Activated CD4-positive, alpha-beta T cell treated with anti-CD3 and anti-CD28 coated beads for 4 hours (primary cell): ENCODE measurements around the gene SYT9.

Experiments
- DNase-seq, 2 donors: peaks; one replicate each; pipeline ENCODE4 v3.0.0-alpha.2; 2020

Gene SYT9

GRCh38 chr11:7435176-7435575 is 183.5 kb downstream of the SYT9 start:
- no peak for DNase-seq

- no peak for DNase-seq
Measured at GRCh38 chr11:7436146-7436545, 184.4 kb downstream of the SYT9 start.

DNA sequence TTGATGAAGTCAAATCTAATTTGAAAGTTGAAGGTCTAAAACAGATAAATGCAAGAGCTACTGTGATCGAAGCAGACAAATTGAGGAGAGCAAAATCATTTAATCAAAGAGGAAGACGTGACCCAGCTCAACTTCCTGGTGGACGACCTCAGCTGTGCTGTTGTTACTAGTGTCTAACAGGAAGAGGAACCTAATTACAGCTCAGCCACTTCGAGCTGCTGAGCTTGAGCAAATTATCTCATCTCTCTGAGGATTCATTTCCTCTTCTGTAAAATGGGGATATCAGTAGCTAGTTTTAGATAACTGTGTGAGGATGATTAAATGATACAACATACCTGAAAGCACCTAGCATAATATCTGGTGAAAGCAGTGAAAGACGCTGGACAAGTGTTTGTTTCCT is 185.0 kb downstream of the SYT9 start:
- no peak for DNase-seq

DNA sequence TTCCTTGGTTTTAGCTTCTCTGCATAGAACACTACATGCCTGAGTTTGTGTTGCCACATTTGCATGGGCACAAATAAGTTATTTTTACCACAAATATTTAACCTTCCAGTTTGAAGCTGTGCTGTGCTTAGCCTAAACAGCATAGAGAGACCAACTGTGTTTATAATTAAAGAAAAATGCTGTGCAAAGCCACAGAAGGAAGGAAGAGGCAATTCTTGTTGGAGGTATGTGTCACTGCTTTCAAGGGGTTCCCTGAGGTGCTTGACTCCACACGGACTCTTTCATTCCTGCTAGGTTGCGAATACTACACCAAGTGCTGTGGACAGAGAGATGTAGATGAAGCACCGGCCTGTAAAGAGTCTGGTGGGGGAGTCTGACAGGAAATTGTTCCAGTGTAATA is 186.0 kb downstream of the SYT9 start:
- DNase-seq: no peak

GRCh38 chr11:7439746-7440320 is 188.1 kb downstream of the SYT9 start:
- DNase-seq: no peak

GRCh38 chr11:7442588-7443215 is 191.0 kb downstream of the SYT9 start:
- peak; percentile 39 to 68 for DNase-seq

DNA sequence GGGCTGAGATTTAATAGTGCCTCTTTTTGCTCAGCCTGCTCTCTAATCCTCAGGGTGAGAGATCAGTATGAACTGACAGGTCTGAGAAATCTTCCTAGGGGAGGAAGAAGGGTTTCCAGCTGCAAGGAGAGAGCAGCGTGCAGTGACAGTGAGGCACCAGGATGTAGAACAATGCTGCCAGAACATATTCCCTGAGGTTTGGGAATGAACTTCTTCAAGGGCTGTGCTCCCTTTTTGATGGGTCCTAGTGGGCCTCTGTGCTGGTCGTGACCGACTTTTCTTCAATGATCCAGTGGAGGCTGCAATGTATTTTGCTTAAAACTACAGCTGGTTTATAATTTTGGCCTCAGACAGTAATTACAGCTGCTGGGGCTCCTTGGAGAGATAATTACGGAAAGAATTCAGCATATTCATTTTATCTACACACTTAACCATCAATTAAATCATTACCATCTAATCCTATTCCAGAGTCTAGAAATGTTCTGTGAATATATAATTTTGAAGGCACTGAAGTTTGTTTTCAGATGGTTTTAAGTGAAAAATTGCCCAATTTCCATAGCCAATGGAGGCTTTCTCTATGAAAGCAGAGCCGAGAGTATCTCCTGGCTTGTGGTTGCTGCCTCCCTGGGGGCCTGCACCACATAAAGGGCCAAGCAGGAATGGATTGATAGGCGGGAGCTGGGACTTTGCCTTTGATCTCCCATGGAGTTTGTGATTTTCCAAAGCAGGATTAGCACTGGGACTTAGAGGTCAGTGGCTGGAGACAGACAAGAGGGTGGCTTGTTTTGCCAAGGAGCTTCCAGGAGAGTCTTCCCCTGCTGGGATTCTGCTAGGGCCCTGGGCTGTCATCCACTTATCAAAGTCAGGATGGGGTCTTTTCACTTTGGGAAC is 192.6 kb downstream of the SYT9 start:
- no peak for DNase-seq

- DNase-seq: no peak
Measured at GRCh38 chr11:7445564-7445963, 193.9 kb downstream of the SYT9 start.

DNA sequence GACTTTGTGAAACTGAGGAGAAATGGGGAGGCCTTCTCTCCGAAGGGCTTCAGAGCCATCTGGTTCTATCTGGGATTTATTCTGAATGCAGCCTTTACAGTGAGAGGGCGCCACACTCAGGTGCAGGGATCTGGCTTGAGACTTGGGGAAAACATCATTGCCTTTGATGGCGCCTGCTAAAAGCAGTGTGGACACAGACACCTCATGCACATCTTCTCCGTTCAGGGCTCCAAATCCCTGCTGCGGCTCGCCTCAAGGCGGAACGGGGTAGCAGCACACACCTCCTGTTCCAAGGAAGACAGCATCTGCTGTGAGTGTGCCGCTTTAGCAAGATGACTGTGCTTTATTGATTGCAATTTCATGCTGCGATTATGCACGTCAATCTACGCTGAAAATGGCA is 196.5 kb downstream of the SYT9 start:
- no peak for DNase-seq

DNA sequence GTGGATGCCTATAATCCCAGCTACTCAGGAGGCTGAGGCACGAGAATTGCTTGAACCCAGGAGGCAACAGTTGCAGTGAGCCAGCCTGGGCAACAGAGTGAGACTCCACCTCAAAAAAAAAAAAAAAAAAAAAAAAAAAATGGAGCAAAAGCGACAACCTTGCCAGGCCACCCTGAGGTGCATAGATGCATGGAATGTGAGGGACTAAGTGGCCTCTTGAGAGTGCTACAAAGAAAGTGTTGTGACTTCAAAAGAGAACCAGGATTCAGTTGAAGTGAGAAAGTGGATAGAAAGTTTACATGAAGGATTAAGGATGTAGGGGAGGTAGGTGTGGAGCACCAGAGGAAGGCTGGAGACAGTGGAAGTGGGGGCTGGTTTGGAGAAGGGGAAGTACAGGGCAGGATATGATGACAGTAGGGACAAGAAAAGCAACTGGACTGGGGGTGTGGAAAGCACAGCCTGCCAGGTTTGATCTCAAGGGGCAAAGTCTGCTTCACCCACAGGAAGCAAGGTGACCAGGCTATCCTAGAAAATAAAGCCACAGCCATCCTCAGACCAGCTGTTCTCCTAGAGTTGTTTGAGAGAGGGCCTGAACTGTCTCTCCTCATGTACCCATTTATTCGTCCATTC is 197.6 kb downstream of the SYT9 start:
- no peak for DNase-seq

- no peak for DNase-seq
Measured at GRCh38 chr11:7449841-7450214, 198.1 kb downstream of the SYT9 start.

DNA sequence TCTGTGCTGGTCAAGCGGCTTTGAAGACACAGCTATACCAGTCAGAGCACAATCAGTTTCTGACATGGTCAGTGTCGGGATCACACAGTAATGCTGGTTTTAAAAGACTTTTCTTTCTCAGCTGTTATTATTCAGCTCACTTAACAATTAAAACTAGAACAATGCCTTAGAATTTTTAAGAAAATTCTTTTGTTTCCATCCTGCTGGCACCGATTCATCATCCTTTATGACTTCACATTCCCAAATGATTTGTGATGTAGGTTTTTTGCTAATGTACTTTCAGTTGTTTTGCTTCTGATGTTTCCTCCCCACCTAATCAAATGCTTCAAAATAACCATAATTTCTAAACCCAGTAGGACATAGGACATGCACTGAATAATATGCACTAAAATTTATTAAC is 199.1 kb downstream of the SYT9 start:
- DNase-seq: no peak

DNA sequence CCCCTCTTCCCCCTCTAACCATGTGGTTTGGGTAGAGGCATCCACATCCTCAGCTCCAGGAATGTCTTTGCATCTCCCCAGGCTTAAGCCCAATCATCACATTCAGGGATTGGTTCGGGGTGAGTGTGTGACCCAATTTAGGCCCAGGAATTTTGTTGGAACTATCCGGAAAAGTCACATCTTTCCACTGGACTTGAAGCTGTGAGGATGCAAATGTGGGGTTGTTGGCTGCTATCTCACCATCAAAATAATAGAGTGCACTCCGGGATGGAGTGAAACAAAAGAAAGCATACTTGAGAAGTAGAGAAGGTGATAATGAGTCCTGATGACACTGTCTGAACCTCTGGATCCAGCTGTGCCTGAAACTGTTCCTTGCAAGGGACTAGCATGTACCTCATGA is 199.8 kb downstream of the SYT9 start:
- no peak for DNase-seq

- DNase-seq: no peak
Measured at GRCh38 chr11:7451952-7452494, 200.3 kb downstream of the SYT9 start.

GRCh38 chr11:7454854-7455253 is 203.2 kb downstream of the SYT9 start:
- no peak for DNase-seq

GRCh38 chr11:7457211-7457610 is 205.5 kb downstream of the SYT9 start:
- no peak for DNase-seq

GRCh38 chr11:7462706-7463105 is 211.0 kb downstream of the SYT9 start:
- DNase-seq: no peak

DNA sequence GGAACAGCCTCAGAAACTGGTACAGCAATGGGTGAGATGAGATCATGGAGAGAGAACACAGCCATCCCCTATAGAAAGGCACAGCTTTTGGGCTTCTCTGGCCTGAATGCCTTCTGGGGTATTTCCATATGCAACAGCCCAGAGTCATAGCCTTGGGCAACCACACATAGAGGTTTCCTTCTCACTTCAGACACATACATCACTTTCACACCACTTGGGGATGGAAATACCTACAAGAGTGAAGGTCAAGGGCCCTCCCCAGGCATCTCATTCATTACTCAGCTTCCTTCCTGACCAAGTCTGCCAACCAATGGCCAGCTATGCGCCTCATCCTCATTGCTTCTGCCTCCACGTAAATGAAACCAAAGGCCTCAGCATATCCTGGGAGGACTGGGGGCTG is 215.9 kb downstream of the SYT9 start:
- no peak for DNase-seq

DNA sequence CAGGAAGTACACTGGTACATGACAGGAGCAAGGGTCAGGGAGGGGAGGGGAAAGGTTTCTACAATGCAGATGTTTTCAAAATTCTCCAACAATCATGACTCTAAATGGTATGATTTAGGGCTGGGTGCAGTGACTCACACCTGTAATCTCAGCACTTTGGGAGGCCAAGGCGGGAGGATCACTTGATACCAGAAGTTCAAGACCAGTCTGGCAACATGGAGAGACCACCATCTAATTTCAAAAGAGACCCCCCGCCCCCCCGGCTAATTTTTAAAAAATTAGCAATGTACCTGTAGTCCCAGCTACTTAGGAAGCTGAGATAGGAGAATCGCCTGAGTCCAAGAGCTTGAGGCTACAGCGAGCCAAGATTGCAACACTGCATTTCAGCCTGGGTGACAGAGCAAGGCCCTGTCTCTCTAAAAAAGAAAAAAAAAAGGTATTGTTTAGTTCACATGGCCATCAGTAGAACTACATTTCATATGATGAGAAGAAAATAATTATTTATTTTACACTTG is 217.7 kb downstream of the SYT9 start:
- DNase-seq: no peak

DNA sequence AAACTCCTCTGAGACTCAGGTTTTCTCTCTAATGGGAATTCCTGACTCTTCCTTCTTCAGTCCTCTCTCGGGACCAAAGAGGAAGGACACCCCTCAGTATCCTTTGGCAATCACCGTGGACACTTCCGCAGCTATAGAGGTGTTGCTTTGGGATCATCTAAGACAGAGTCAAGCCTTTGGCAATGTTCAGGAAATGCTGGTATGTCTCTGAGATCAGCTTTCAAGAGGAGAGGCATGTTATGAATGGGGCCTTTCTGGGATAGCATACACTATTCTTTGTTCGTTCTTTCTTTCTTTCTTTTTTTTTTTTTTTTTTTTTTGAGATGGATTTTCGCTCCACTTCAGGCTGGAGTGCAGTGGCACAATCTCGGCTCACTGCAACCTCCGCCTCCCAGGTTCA is 219.4 kb downstream of the SYT9 start:
- DNase-seq: no peak

DNA sequence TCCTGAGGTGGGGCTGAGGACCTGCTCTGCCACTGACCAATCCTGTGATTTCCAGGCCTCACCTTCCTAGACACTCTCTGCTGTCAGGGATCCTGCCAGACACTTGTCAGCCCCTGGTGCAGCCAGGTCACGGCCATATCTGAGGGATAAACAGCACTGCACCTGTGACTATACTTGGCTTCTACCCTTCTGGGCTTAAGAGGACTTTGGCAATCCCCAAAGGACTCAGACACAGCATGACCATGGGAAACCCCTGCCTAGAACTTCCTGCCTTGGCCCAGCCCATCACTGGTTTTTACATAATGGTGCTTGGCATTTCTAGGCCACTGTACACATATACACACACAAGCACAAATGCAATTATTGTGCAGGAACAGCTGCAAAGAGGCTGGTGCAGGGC is 222.0 kb downstream of the SYT9 start:
- DNase-seq: no peak

DNA sequence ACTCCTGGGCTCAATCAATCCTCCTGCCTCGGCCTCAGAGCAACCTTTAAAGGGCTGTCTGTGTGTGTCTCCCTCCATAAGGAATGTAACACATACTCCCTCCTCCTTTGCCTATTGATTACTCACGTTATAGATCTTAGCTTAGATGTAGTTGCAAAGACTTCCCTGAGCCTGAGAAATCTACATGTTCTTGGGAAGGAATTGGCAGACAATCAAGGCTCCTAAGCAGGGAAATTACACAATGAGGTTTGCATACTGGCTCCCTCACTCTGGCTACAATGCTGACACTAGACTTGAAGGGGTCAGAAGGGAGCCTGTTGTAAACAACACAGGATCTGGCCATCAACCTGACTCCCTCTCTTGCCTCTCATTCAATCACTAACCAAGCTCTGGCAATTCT is 228.4 kb downstream of the SYT9 start:
- no peak for DNase-seq

DNA sequence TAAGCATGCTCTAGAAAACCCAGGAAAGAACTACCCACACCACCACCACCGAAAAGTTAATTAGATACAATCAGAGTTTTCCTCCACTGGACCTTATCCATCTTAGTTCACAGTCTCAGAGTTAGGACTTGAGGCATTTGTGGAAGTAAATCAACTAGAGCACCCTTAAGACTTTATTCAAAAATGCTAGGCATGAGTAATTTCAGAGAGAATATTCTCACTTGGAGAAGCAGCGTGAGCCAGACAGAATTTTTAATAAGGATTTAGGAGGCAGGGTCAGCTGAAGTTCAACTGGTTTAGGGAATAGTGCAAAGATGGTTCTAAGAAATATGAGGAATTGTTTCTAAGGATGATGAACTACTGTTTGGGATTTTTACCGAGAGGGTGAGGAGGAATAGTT is 232.4 kb downstream of the SYT9 start:
- DNase-seq: no peak
